HepG2 (cell line): ENCODE data around the gene ACP1. TPM values are rescaled to one million over a fixed set of nuclear protein-coding genes. Genes with fewer than 3 reads are reported as not detected.

ENCODE experiments used
- CEBPG ChIP-seq: IDR thresholded peaks from 2 replicates; pipeline ENCODE4 v1.6.1; 2016
- ESRRA ChIP-seq: sonication (generic); formaldehyde crosslinking; IDR thresholded peaks from 2 replicates; pipeline ENCODE4 v1.5.1; 2020; ENCODE audit warnings: mild to moderate bottlenecking, low read depth, missing genetic modification reagents
- FOXA3 ChIP-seq: IDR thresholded peaks from 2 replicates; pipeline ENCODE4 v1.6.1; 2016; ENCODE audit warnings: missing genetic modification reagents, missing compliant biosample characterization
- GATAD2A ChIP-seq: IDR thresholded peaks from 2 replicates; pipeline ENCODE4 v1.6.1; 2016
- IRF2 ChIP-seq: IDR thresholded peaks from 2 replicates; pipeline ENCODE4 v1.6.1; 2018; ENCODE audit warnings: missing genetic modification reagents, missing compliant biosample characterization
- KLF11 ChIP-seq: IDR thresholded peaks from 2 replicates; pipeline ENCODE4 v1.6.1; 2016; ENCODE audit warnings: missing compliant biosample characterization
- LCORL ChIP-seq, 2 experiments: fragments of 450-650 bp in 1 of 2; sonication (generic) in 1 of 2; formaldehyde crosslinking in 1 of 2; IDR thresholded peaks; 2 replicates each; pipeline versions ENCODE4 v1.5.0 to v1.6.1; 2017 to 2020; ENCODE audit warnings: antibody characterized with exemption in 1 of 2, missing genetic modification reagents in 1 of 2
- MED1 ChIP-seq: sonication (generic); formaldehyde crosslinking; IDR thresholded peaks from 2 replicates; pipeline ENCODE4 v1.4.0; 2020; ENCODE audit warnings: missing genetic modification reagents
- NKX3-1 ChIP-seq: sonication (generic); formaldehyde crosslinking; IDR thresholded peaks from 2 replicates; pipeline ENCODE4 v1.5.0; 2020; ENCODE audit warnings: missing genetic modification reagents
- NONO ChIP-seq, 2 experiments: fragments of 450-650 bp in 1 of 2; sonication (generic) in 1 of 2; formaldehyde crosslinking in 1 of 2; IDR thresholded peaks in 1 of 2; conservative IDR thresholded peaks in 1 of 2; 2 replicates each; pipeline versions ENCODE4 v1.6.1 to v1.8.0; 2017 to 2022; ENCODE audit warnings: mild to moderate bottlenecking in 1 of 2, missing genetic modification reagents in 1 of 2, moderate library complexity in 1 of 2
- PITX1 ChIP-seq: sonication (generic); formaldehyde crosslinking; IDR thresholded peaks from 2 replicates; pipeline ENCODE4 v1.5.1; 2020; ENCODE audit warnings: mild to moderate bottlenecking, missing genetic modification reagents
- RAD21 ChIP-seq: fragments of 450-650 bp; formaldehyde crosslinking; IDR thresholded peaks from 2 replicates; pipeline ENCODE4 v1.5.0; 2020; ENCODE audit warnings: mild to moderate bottlenecking
- SOX13 ChIP-seq, 3 experiments: fragments of 450-650 bp in 1 of 3; sonication (generic) in 1 of 3; formaldehyde crosslinking in 1 of 3; IDR thresholded peaks in 2 of 3; conservative IDR thresholded peaks in 1 of 3; 2 replicates each; pipeline versions ENCODE4 v1.5.0 to v1.6.1; 2016 to 2020; ENCODE audit warnings: antibody characterized with exemption in 1 of 3, mild to moderate bottlenecking in 1 of 3, missing compliant biosample characterization in 1 of 3, missing genetic modification reagents in 1 of 3, moderate library complexity in 1 of 3
- TEAD3 ChIP-seq: optimal IDR thresholded peaks from 2 replicates; pipeline ENCODE3; 2016; ENCODE audit warnings: borderline replicate concordance
- ZFP1 ChIP-seq: IDR thresholded peaks from 2 replicates; pipeline ENCODE4 v1.6.1; 2016
- ZFP36 ChIP-seq: fragments of 150-350 bp; IDR thresholded peaks from 2 replicates; pipeline ENCODE4 v1.6.1; 2018; ENCODE audit warnings: borderline replicate concordance, low read length, low read depth; ENCODE audit not compliant: partially characterized antibody
- ZNF10 ChIP-seq: sonication (generic); formaldehyde crosslinking; IDR thresholded peaks from 2 replicates; pipeline ENCODE4 v1.4.0; 2020; ENCODE audit warnings: mild to moderate bottlenecking, low read depth, missing genetic modification reagents, borderline replicate concordance
- ZNF841 ChIP-seq: sonication (generic); formaldehyde crosslinking; IDR thresholded peaks from 2 replicates; pipeline ENCODE4 v1.8.1; 2023; ENCODE audit warnings: missing genetic modification reagents, borderline replicate concordance
- polyA plus RNA-seq, 8 experiments: library from polyadenylated mRNA; depleted of rRNA in 3 of 8; stranded (reverse) in 7 of 8; unstranded in 1 of 8; fragments of >200 nt; fragmentation: Illumina TruSeq in 4 of 8; extraction: Trizol in 4 of 8; gene quantifications; 2 replicates each; pipeline versions ENCODE4 v1.2.1 to v1.2.3, GENCODE V29; 2011 to 2016; ENCODE audit warnings: low read depth in 4 of 8, missing spikeins in 1 of 8, mixed read lengths in 1 of 8; ENCODE audit not compliant: insufficient read depth in 1 of 8
- total RNA-seq, 5 experiments: library from RNA; depleted of rRNA; stranded (reverse); fragments of >200 nt; fragmentation: Illumina TruSeq; extraction: Trizol; gene quantifications; 2 replicates each; pipeline ENCODE4 v1.2.3, GENCODE V29; 2016; ENCODE audit warnings: low read depth in 1 of 5
- TF ChIP-seq, protein P1 (sequence below): sonication (generic); formaldehyde crosslinking; IDR thresholded peaks from 2 replicates; pipeline ENCODE4 v1.4.0; 2020; ENCODE audit warnings: missing genetic modification reagents
- TF ChIP-seq, protein P2 (sequence below): IDR thresholded peaks from 2 replicates; pipeline ENCODE4 v1.6.1; 2016; ENCODE audit warnings: low read depth, control low read depth
- TF ChIP-seq, protein P3 (sequence below): sonication (generic); formaldehyde crosslinking; IDR thresholded peaks from 2 replicates; pipeline ENCODE4 v1.9.0; 2021; ENCODE audit warnings: missing genetic modification reagents, borderline replicate concordance

Gene ACP1
- total and polyA plus RNA-seq, 2 of the 13 experiments (the other 11 are each of a cell fraction or from before 2014, with no cell fraction given), result 246 to 348 TPM

DNA sequence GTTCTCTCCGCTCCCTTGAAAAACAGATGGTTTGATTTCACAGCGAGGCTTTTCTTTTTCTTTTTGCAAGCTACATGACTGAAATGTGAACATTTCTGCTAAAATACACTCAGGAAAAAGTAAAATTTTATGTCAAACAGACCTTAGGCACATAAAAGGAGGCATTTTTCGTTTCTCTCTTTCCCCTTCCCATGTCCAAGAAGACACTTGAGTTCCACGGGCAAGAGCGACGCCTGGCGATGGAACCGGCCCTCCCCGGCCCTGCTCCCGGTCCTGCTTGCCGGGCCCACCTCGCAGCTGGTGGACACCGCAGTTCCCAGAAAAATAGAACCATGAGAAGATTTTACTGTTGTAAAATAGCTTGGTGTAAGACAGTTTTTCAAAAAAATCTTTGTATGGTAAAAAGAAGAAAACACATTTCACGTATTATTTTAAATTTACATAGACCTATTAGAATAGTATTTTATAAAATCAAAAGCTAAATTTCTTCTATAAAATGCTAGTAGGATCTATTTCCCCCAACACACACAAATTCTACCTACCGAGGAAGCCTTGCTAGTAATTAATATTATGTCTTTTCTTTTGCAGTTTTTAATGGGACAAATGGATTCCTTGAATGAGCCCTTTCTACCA, 25.5 kb downstream of the ACP1 start (continued):
- TF ChIP-seq, protein P1, sequence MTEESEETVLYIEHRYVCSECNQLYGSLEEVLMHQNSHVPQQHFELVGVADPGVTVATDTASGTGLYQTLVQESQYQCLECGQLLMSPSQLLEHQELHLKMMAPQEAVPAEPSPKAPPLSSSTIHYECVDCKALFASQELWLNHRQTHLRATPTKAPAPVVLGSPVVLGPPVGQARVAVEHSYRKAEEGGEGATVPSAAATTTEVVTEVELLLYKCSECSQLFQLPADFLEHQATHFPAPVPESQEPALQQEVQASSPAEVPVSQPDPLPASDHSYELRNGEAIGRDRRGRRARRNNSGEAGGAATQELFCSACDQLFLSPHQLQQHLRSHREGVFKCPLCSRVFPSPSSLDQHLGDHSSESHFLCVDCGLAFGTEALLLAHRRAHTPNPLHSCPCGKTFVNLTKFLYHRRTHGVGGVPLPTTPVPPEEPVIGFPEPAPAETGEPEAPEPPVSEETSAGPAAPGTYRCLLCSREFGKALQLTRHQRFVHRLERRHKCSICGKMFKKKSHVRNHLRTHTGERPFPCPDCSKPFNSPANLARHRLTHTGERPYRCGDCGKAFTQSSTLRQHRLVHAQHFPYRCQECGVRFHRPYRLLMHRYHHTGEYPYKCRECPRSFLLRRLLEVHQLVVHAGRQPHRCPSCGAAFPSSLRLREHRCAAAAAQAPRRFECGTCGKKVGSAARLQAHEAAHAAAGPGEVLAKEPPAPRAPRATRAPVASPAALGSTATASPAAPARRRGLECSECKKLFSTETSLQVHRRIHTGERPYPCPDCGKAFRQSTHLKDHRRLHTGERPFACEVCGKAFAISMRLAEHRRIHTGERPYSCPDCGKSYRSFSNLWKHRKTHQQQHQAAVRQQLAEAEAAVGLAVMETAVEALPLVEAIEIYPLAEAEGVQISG (CRISPR knock-in tag), result 0 out of 2 replicates have a peak, but pooled peaks have one; percentile 36
- TF ChIP-seq NKX3-1 (0 out of 2 replicates have a peak, but pooled peaks have one; percentile 6), NONO (IDR thresholded peaks at IDR 0.05) (no peak), NONO (CRISPR knock-in tag; conservative IDR thresholded peaks at IDR 0.05) (peak; percentile 54; the same call in 1 of the 2 replicates), IRF2 (peak; percentile 43; the same call in 1 of the 2 replicates), PITX1 (CRISPR knock-in tag) (no peak), ZFP36 (peak; percentile 64), TEAD3 (peak; percentile 31), ZNF841 (CRISPR knock-in tag) (no peak), FOXA3 (CRISPR knock-in tag) (peak; percentile 34; the same call in 1 of the 2 replicates), SOX13 (IDR thresholded peaks at IDR 0.05) (no peak), SOX13 (CRISPR knock-in tag; conservative IDR thresholded peaks at IDR 0.05 in 1 of 2, IDR thresholded peaks at IDR 0.05 in 1 of 2) (peak in 1 of 2 experiments; percentile 33; a peak in 1 of 4 replicates), GATAD2A (CRISPR knock-in tag) (peak; percentile 58; the same call in 1 of the 2 replicates), MED1 (CRISPR knock-in tag) (0 out of 2 replicates have a peak, but pooled peaks have one; percentile 7), RAD21 (peak; percentile 96), ZFP1 (0 out of 2 replicates have a peak, but pooled peaks have one; percentile 46), ZNF10 (CRISPR knock-in tag) (no peak), LCORL (IDR thresholded peaks at IDR 0.05) (no peak), LCORL (CRISPR knock-in tag; IDR thresholded peaks at IDR 0.05) (peak; percentile 56), KLF11 (0 out of 2 replicates have a peak, but pooled peaks have one; percentile 36), CEBPG (CRISPR knock-in tag) (0 out of 2 replicates have a peak, but pooled peaks have one; percentile 32), ESRRA (0 out of 2 replicates have a peak, but pooled peaks have one; percentile 16)
- TF ChIP-seq, protein P2, sequence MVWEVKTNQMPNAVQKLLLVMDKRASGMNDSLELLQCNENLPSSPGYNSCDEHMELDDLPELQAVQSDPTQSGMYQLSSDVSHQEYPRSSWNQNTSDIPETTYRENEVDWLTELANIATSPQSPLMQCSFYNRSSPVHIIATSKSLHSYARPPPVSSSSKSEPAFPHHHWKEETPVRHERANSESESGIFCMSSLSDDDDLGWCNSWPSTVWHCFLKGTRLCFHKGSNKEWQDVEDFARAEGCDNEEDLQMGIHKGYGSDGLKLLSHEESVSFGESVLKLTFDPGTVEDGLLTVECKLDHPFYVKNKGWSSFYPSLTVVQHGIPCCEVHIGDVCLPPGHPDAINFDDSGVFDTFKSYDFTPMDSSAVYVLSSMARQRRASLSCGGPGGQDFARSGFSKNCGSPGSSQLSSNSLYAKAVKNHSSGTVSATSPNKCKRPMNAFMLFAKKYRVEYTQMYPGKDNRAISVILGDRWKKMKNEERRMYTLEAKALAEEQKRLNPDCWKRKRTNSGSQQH, result 0 out of 2 replicates have a peak, but pooled peaks have one; percentile 65
- TF ChIP-seq, protein P3, sequence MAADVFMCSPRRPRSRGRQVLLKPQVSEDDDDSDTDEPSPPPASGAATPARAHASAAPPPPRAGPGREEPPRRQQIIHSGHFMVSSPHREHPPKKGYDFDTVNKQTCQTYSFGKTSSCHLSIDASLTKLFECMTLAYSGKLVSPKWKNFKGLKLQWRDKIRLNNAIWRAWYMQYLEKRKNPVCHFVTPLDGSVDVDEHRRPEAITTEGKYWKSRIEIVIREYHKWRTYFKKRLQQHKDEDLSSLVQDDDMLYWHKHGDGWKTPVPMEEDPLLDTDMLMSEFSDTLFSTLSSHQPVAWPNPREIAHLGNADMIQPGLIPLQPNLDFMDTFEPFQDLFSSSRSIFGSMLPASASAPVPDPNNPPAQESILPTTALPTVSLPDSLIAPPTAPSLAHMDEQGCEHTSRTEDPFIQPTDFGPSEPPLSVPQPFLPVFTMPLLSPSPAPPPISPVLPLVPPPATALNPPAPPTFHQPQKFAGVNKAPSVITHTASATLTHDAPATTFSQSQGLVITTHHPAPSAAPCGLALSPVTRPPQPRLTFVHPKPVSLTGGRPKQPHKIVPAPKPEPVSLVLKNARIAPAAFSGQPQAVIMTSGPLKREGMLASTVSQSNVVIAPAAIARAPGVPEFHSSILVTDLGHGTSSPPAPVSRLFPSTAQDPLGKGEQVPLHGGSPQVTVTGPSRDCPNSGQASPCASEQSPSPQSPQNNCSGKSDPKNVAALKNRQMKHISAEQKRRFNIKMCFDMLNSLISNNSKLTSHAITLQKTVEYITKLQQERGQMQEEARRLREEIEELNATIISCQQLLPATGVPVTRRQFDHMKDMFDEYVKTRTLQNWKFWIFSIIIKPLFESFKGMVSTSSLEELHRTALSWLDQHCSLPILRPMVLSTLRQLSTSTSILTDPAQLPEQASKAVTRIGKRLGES (CRISPR knock-in tag), result 0 out of 2 replicates have a peak, but pooled peaks have one; percentile 57
